Measurements from ENCODE around the gene CNBD2. TPM values are rescaled to one million over a fixed set of nuclear protein-coding genes. Genes with fewer than 3 reads are reported as not detected.
"Not testable (repeated sequence)": the region's sequence is repeated elsewhere in the genome, so short reads cannot be mapped to it uniquely, and the experiment has no call there.

Gene CNBD2
- total and polyA plus RNA-seq, 12 donors, result 1.1 to 23.3 (median 5.2) TPM

DNA sequence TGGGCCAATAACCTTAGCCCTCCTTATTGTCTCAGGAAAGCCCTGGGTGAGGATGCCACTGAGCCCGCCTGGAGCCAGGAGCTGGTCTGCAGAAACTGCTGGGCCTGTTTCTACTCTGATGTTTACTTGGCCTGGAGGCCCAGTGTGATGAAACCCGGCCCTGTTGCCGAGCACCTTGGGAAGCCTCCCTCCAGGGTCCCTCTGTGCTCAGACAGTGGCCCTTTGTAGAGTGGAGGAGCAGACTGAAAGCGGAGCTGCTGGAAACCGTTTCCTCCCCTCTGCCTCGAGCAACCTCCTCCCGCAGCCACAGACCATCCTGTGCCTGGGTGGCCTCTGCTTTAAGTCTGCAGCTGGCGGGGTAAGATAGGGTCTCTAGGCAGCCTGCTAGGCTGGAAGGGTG, 102.1 kb downstream of the CNBD2 start:
- Histone ChIP-seq H3K27me3 (no peaks in the 10 kb centered on the region), H3K36me3 (replicated peaks in 1 of 2) (no peaks in the 10 kb centered on the region), H3K4me1 (replicated peaks in 1 of 2) (peaks cover 0 to 2% of the 10 kb centered on the region in 2 donors), H3K9me3 (replicated peaks in 1 of 3) (no peaks in the 10 kb centered on the region), H3K27ac (no peak overlapping the region), H3K4me3 (no peak overlapping the region)
- no peak for DNase-seq
- WGBS, 4 donors, result 43 to 71% (median 67%) methylated on average over 5 to 8 of the region's 8 CpGs
- no peak for TF ChIP-seq POLR2A (IDR thresholded peaks at IDR 0.05)
- TF ChIP-seq, protein P1, sequence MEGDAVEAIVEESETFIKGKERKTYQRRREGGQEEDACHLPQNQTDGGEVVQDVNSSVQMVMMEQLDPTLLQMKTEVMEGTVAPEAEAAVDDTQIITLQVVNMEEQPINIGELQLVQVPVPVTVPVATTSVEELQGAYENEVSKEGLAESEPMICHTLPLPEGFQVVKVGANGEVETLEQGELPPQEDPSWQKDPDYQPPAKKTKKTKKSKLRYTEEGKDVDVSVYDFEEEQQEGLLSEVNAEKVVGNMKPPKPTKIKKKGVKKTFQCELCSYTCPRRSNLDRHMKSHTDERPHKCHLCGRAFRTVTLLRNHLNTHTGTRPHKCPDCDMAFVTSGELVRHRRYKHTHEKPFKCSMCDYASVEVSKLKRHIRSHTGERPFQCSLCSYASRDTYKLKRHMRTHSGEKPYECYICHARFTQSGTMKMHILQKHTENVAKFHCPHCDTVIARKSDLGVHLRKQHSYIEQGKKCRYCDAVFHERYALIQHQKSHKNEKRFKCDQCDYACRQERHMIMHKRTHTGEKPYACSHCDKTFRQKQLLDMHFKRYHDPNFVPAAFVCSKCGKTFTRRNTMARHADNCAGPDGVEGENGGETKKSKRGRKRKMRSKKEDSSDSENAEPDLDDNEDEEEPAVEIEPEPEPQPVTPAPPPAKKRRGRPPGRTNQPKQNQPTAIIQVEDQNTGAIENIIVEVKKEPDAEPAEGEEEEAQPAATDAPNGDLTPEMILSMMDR (IDR thresholded peaks at IDR 0.05), result no peak
- intact Hi-C loops (cut with DNase I), result no loop called here

DNA sequence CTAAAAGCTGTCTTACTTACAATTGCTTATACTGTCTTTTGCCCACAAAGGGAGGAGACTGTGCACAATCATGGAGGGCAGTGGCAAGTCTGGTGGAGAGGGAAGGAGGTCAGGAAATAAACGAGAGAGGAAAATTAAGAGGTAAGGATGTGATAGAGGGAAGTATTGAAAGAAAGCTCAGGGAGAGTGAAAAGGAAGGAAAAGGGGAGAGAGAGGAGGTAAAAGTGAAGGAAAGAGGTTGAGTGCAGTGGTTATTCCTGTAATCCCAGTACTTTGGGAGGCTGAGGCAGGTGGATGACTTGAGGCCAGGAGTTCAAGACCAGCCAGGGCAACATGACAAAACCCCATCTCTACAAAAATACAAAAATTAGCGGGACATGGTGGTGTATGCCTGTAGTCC, 103.5 kb downstream of the CNBD2 start:
- Histone ChIP-seq H3K27me3 (no peaks in the 10 kb centered on the region), H3K4me1 (replicated peaks in 1 of 2) (no peaks in the 10 kb centered on the region), H3K9me3 (replicated peaks in 1 of 3) (no peaks in the 10 kb centered on the region), H3K27ac (no peak overlapping the region), H3K36me3 (replicated peaks in 1 of 2) (no peaks in the 10 kb centered on the region), H3K4me3 (no peak overlapping the region)
- no peak for DNase-seq
- intact Hi-C loops (cut with DNase I), result no loop called here
- TF ChIP-seq, protein P1 (IDR thresholded peaks at IDR 0.05), result no peak
- 69 to 75% (median 75%) methylated on average over 2 of the region's 2 CpGs for WGBS, 4 donors

DNA sequence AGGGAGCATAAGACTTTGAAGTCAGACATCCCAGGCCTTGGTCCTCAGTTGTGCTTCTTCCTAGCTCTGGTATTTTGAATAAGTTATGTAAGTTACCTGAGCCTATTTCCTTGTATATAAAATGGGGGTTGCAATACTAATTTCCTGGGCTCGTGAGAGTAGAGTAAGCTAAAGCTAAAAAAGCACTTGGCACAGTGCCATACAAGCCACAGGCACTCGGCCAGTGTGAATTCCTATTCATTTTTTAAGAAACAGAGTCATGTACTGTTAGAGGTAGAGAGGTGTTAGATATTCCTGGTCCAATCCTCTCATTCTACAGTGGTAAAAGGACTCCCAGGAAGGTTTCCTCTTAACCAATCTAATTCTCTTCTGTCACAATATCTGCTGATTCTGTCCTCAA, 106.6 kb downstream of the CNBD2 start:
- Histone ChIP-seq H3K27me3 (no peaks in the 10 kb centered on the region), H3K27ac (no peak overlapping the region), H3K36me3 (replicated peaks in 1 of 2) (no peaks in the 10 kb centered on the region), H3K4me1 (replicated peaks in 1 of 2) (no peaks in the 10 kb centered on the region), H3K9me3 (replicated peaks in 1 of 3) (no peaks in the 10 kb centered on the region), H3K4me3 (no peak overlapping the region)
- no peak for DNase-seq
- 23 to 48% (median 43%) methylated on average over 2 of the region's 2 CpGs for WGBS, 4 donors
- intact Hi-C loops (cut with DNase I), result no loop called here
- TF ChIP-seq, protein P1 (IDR thresholded peaks at IDR 0.05), result no peak
- TF ChIP-seq POLR2A (IDR thresholded peaks at IDR 0.05), result no peak

DNA sequence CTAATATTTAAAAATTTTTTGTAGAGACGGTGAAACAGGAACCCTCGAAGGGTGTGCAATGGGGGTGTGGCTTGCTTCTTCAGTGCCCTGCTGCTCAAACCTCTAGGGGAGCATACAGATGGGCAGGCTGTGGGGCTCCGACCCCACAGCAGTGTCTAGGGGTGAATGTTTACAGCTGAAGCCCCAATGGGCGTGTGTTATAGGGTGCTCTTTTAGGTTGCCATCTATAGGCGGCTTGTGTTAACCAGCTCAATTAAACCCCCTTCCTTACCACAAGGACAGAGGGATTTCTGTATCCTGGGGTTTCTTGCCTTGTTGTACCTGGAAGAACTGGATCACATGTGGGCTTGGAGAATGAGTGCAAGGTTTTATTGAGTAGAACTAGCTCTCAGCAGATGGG, 109.4 kb downstream of the CNBD2 start:
- H3K36me3 ChIP-seq (replicated peaks in 1 of 2); DNase-seq; H3K27me3 ChIP-seq; H3K27ac ChIP-seq; intact Hi-C loops (cut with DNase I); H3K4me1 ChIP-seq (replicated peaks in 1 of 2); H3K4me3 ChIP-seq; H3K9me3 ChIP-seq (replicated peaks in 1 of 3): not testable (repeated sequence)
- 56 to 62% (median 60%) methylated on average over 5 of the region's 5 CpGs for WGBS, 4 donors

DNA sequence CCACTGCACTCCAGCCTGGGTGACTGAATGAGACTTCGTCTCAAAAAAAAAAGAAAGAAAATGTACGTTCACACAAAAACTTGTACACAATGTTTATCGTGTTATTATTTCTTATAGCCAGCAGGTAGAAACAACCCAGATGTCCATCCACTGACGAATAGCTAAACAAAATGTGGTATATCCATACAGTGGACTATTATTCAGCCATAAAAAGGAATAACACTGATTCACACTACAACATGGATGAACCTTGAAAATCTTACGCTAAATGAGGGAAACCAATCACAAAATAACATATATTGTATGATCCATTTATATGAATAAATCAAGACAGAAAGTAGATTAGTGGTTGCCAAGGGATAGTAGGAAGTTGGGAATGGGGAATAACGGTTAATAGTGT, 111.1 kb downstream of the CNBD2 start:
- Histone ChIP-seq H3K36me3 (replicated peaks in 1 of 2) (no peaks in the 10 kb centered on the region), H3K27me3 (no peaks in the 10 kb centered on the region), H3K9me3 (replicated peaks in 1 of 3) (no peaks in the 10 kb centered on the region), H3K27ac (no peak overlapping the region), H3K4me3 (no peak overlapping the region), H3K4me1 (replicated peaks in 1 of 2) (no peaks in the 10 kb centered on the region)
- DNase-seq, result no peak
- WGBS, 4 donors, result 87 to 93% (median 91%) methylated on average over 6 of the region's 6 CpGs
- intact Hi-C loops (cut with DNase I), result no loop called here
- TF ChIP-seq POLR2A (IDR thresholded peaks at IDR 0.05), result no peak
- TF ChIP-seq, protein P1 (IDR thresholded peaks at IDR 0.05), result no peak

DNA sequence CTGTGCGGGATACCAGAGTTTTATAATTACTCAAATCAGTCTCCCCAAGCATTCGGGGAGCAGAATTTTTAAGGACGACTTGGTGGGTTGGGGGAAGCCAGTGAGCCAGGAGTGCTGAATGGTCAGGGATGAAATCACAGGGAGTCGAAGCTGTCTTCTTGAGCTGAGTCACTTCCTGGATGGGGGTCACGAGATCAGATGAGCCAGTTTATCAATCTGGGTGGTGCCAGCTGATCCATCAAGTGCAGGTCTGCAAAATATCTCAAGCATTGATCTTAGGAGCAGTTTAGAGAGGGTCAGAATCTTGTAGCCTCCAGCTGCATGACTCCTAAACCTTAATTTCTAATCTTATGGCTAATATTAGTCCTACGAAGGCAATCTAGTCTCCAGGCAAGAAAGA, 111.6 kb downstream of the CNBD2 start:
- intact Hi-C loops (cut with DNase I), result not testable (repeated sequence)
- peak in 1 of 7 donors; percentile 38 for DNase-seq

More for the DNA sequence above, 111.6 kb downstream of the CNBD2 start:
- H3K9me3 ChIP-seq (replicated peaks in 1 of 3); H3K27ac ChIP-seq; H3K4me3 ChIP-seq; H3K4me1 ChIP-seq (replicated peaks in 1 of 2); H3K27me3 ChIP-seq; H3K36me3 ChIP-seq (replicated peaks in 1 of 2): not testable (repeated sequence)
- 54 to 64% (median 61%) methylated on average over 5 to 6 of the region's 6 CpGs for WGBS, 4 donors

Measured in adrenal gland (tissue), 12 donors.